DND-41 (cell line): ENCODE results near the gene WDR4.

Experiments used
- CTCF ChIP-seq: IDR thresholded peaks from 2 replicates; pipeline ENCODE4 v1.5.1; 2012; ENCODE audit warnings: borderline replicate concordance, low read length, moderate library complexity, mild to moderate bottlenecking; ENCODE audit not compliant: poor library complexity, severe bottlenecking; ENCODE audit errors: extremely low read depth
- EZH2 ChIP-seq: IDR thresholded peaks from 3 replicates; pipeline ENCODE4 v1.6.1; 2012; ENCODE audit warnings: borderline replicate concordance, low read depth, mild to moderate bottlenecking, moderate library complexity, low read length, inconsistent platforms; ENCODE audit not compliant: severe bottlenecking

- TF ChIP-seq CTCF (no peak), EZH2 (no peak)
Measured at GRCh38 chr21:42850463-42850862, 28.9 kb downstream of the WDR4 start.
